ENCODE results near the gene DHFR.

- TF ChIP-seq YY1 (IDR thresholded peaks at IDR 0.05; ENCODE audit: insufficient read depth, insufficient read length) (no peak), SUZ12 (IDR thresholded peaks at IDR 0.05; ENCODE audit: extremely low read depth, insufficient read depth, insufficient read length) (no peak), ZNF274 (IDR thresholded peaks at IDR 0.05; ENCODE audit: low read depth, low read length) (no peak)
These were observed 65.8 kb downstream of the DHFR start for GRCh38 chr5:80588858-80589540.
